Cardiac fibroblast (primary cell): Measurements from ENCODE around the gene RHOC.
"Not testable (repeated sequence)": the region's sequence is repeated elsewhere in the genome, so short reads cannot be mapped to it uniquely, and the experiment has no call there.

ENCODE experiments used
- DNase-seq, 2 donors: peaks; one replicate each; pipeline versions ENCODE4 v3.0.0 to v3.0.0-alpha.2; 2010; ENCODE audit warnings: low read depth in 2 of 2
- H3K4me3 ChIP-seq, 2 donors: replicated peaks in 1 of 2; 1 replicate in 1 of 2; 2 replicates in 1 of 2; pipeline ENCODE4 v1.5.1; 2011; ENCODE audit warnings: low read depth in 2 of 2, low read length in 2 of 2, mild to moderate bottlenecking in 2 of 2, moderate library complexity in 1 of 2
- CTCF ChIP-seq: IDR thresholded peaks from one replicate; pipeline ENCODE4 v1.5.1; 2011; ENCODE audit warnings: low read depth, mild to moderate bottlenecking, low read length, inconsistent platforms

RHOC gene

DNA sequence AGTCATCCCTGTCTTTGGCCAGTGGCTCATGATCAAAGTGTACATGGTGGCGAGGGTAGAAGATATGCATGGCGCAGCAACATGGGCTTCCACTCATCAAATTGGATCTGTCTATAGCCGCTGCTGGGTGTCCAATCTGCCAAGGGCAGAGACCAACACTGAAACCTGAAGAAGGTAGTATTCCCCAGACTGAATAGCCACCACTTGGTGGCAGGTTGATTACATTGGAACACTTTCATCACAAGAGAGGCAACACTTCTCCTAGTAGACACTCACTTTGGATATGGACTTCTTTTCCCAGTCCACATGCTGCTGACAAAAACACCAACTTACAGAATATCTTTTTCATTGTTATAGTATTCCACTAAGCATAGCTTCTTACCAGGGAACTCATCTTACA, 30.6 kb upstream of the RHOC start:
- no peak for DNase-seq
- no peak for TF ChIP-seq CTCF
- H3K4me3 ChIP-seq: no peak overlapping the region

DNA sequence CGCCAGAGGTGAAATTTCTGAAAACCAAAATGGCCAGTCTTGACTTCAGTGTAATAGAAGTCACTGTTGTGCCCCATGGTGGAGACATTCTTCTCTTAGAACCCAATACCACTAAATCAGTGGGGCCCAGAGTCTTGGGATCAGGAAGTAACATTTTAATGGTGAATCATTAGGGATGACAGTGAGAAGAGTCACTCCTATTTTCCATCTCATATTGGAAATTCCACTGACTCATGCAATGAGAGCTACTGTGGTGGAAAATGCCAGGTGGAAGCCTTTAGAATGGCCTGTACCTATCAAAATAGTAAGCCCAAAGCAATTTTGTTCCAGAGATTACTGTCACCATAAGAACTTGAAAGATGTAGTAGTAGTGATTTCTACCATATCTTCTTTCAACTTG, 28.8 kb upstream of the RHOC start:
- no peak overlapping the region for H3K4me3 ChIP-seq
- TF ChIP-seq CTCF: no peak
- DNase-seq: peak; percentile 33 to 94

DNA sequence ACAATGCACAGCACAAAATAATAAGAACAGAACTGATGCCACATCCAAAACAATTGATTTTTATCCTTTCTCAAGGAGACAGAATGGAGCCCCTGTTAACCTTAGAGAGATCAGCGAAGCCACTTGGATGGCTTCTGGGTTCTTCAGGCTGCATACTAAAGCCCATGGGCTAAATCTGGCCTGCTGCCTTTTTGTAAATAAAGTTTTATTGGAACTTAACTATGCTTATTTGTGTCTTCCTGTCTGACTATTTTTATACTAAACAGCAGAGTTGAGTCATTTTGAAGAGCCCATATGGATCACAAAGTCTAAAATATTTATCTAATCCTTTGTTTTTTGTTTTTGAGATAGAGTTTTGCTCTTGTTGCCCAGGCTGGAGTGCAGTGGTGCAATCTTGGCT, 24.5 kb upstream of the RHOC start:
- no peak overlapping the region for H3K4me3 ChIP-seq
- no peak for TF ChIP-seq CTCF
- DNase-seq: no peak

DNA sequence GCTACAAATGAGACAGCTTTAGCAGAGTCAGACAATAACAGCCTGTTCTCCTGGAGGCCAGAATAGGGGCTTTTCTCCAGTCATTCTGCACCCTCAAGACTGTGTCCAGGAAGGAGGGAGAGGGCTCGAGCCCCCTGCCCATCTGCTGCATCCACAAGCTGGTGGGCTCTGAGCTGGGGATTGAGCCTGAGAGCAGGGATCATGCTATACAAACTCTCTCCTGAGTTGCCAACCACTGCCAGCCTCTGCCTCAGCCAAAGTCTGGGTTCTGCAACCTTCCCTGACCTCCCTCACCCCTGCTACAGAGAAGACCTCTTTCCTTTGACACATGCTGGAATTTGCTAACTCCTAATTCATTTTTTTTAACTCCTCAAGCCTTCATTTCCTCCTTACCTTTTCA, 23.0 kb upstream of the RHOC start:
- H3K4me3 ChIP-seq: no peak overlapping the region
- no peak for TF ChIP-seq CTCF
- no peak for DNase-seq

GRCh38 chr1:112729011-112729410, 22.1 kb upstream of the RHOC start:
- not testable (repeated sequence) for DNase-seq

DNA sequence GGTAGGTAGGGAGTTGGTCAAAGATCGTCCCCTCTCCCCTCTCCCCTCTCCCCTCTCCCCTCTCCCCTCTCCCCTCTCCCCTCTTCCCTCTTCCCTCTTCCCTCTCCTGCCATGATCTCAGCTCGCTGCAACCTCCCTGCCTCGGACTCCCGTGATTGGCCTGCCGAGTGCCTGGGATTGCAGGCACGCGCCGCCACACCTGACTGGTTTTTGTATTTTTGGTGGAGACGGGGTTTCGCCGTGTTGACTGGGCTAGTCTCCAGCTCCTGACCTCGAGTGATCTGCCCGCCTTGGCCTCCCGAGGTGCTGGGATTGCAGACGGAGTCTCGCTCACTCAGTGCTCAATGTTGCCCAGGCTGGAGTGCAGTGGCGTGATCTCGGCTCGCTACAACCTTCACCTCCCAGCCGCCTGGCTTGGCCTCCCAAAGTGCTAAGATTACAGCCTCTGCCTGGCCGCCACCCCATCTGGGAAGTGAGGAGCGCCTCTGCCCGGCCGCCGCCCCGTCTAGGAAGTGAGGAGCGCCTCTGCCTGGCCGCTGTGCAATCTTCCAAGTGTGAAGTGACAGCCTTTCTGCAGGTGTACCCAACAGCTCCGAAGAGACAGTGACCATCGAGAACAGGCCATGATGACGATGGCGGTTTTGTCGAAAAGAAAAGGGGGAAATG, 21.5 kb upstream of the RHOC start:
- H3K4me3 ChIP-seq, DNase-seq: not testable (repeated sequence)

More at GRCh38 chr1:112729011-112729410, 22.1 kb upstream of the RHOC start:
- not testable (repeated sequence) for H3K4me3 ChIP-seq

DNA sequence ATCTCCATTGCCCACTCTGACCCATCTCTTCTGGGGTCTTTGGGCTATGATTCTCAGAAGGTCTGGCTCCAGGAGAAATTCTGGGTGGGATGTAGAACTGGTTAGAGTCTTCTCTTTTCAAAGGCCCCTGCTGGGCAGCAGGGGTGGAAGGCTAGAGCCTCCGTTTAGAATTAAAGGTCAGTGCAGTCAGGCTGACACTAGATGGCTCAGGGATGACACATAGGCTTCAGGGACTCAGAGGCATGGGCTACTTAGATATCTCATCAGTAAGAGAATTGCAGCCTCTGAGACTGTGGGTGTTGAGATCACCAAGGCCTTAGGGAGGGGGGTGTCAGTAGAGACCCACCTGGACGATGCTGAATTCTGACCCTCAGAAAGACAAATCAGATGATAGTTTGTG, 20.8 kb upstream of the RHOC start:
- peak in 1 of 2 donors; percentile 45 for DNase-seq
- H3K4me3 ChIP-seq: no peak overlapping the region
- TF ChIP-seq CTCF: peak; percentile 11

DNA sequence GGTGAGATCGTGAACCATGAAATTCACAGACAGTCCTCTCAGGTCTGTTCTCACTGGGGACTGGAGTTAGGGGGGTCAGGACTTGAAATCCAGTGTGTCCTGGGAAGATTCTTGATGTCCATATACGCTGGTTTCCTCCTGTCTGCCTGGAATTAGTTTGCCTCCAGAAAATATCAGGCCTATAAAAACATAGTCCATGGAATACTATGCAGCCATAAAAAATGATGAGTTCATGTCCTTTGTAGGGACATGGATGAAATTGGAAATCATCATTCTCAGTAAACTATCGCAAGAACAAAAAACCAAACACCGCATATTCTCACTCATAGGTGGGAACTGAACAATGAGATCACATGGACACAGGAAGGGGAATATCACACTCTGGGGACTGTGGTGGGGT, 17.3 kb upstream of the RHOC start:
- not testable (repeated sequence) for H3K4me3 ChIP-seq, DNase-seq
